Right lobe of liver (tissue), 6 donors: ENCODE data around the gene ADARB2. TPM values are rescaled to one million over a fixed set of nuclear protein-coding genes. Genes with fewer than 3 reads are reported as not detected.
"Not testable (repeated sequence)": the region's sequence is repeated elsewhere in the genome, so short reads cannot be mapped to it uniquely, and the experiment has no call there.

ENCODE experiments used
- ATAC-seq, 4 donors: fragments of 200-7000 bp; cut with Tn5 transposase; one replicate each; pipeline ENCODE4 v1.9.1; 2020; ENCODE audit warnings: mild to moderate bottlenecking in 4 of 4, moderate library complexity in 4 of 4
- DNase-seq, 3 donors: peaks; one replicate each; pipeline ENCODE4 v3.0.0-alpha.2; 2020
- H3K27ac ChIP-seq, 3 donors: fragments of 200-600 bp; one replicate each; pipeline ENCODE4 v1.8.0; 2022
- H3K27me3 ChIP-seq, 2 donors: fragments of 200-600 bp; one replicate each; pipeline ENCODE4 v1.8.0; 2022
- H3K36me3 ChIP-seq, 4 donors: fragments of 200-600 bp; sonication (generic) in 1 of 4; one replicate each; pipeline versions ENCODE4 v1.5.1 to v1.8.0; 2017 to 2022; ENCODE audit warnings: control low read depth in 1 of 4
- H3K4me1 ChIP-seq, 4 donors: fragments of 200-600 bp; sonication (generic) in 1 of 4; one replicate each; pipeline versions ENCODE4 v1.5.1 to v1.8.0; 2017 to 2022; ENCODE audit warnings: control low read depth in 1 of 4
- H3K4me3 ChIP-seq, 3 donors: fragments of 200-600 bp; one replicate each; pipeline ENCODE4 v1.8.0; 2022
- H3K9me3 ChIP-seq, 4 donors: fragments of 200-600 bp; sonication (generic) in 1 of 4; one replicate each; pipeline versions ENCODE4 v1.5.1 to v1.8.0; 2017 to 2022; ENCODE audit warnings: control low read depth in 1 of 4
- POLR2A ChIP-seq: fragments of 450-650 bp; IDR thresholded peaks from one replicate; pipeline ENCODE4 v1.6.1; 2017; ENCODE audit warnings: antibody characterized with exemption, mild to moderate bottlenecking
- WGBS: methylation state at CpG from one replicate; pipeline ENCODE4 v1.1.6; 2018; ENCODE audit warnings: low coverage, low lambda C conversion rate; ENCODE audit not compliant: insufficient coverage; ENCODE audit errors: missing lambda C conversion rate; 5-methylcytosine and 5-hydroxymethylcytosine counted together
- intact Hi-C, 2 donors: fragments of 100-400 bp; cut with DNase I; formaldehyde crosslinking; loops; one replicate each; pipeline versions ENCODE4 v1.11.2 to v1.14.1; 2022
- total RNA-seq, 6 experiments: library from RNA; depleted of rRNA in 2 of 6; stranded (reverse); fragments of >200 nt in 2 of 6; fragmentation: NEBNext Ultra II Directional in 3 of 6; extraction: Animal tissue kit (Norgen Biotek cat#: 25700) in 3 of 6; gene quantifications; one replicate each; pipeline versions ENCODE4 v1.1.0 to v1.2.4, GENCODE V29; 2016 to 2023
- TF ChIP-seq, protein P1 (sequence below), 4 donors: fragments of 200-600 bp in 3 of 4; fragments of 450-650 bp in 1 of 4; IDR thresholded peaks; one replicate each; pipeline versions ENCODE4 v1.5.1 to v1.8.0; 2016 to 2022; ENCODE audit warnings: antibody characterized with exemption in 4 of 4, mild to moderate bottlenecking in 2 of 4
- donor health status: DM: no; HTN: yes; CAD: no.
- donor health status: DM: no; HTN: no; CAD: no.
- donor health status: DM: no; HTN: no; CAD: no.
- donor health status: DM: no; HTN: yes; CAD: no.
- donor health status: DM: no; HTN: yes; CAD: no.

Gene ADARB2
- total RNA-seq, 6 experiments from 2014 or later, result 0.07 to 0.68 (median 0.42) TPM

- DNase-seq (no peak), ATAC-seq (peak in 1 of 4 donors; percentile 28)
- Histone ChIP-seq H3K4me1 (peaks cover 0 to 11% (median 0%) of the 10 kb centered on the region in 4 donors), H3K27me3 (peaks cover 0 to 9% of the 10 kb centered on the region in 2 donors), H3K9me3 (no peaks in the 10 kb centered on the region), H3K4me3 (no peak overlapping the region), H3K36me3 (no peaks in the 10 kb centered on the region), H3K27ac (no peak overlapping the region)
- 39% methylated on average over 10 of the region's 22 CpGs for WGBS
- intact Hi-C loops, result no loop called here
- TF ChIP-seq, protein P1, sequence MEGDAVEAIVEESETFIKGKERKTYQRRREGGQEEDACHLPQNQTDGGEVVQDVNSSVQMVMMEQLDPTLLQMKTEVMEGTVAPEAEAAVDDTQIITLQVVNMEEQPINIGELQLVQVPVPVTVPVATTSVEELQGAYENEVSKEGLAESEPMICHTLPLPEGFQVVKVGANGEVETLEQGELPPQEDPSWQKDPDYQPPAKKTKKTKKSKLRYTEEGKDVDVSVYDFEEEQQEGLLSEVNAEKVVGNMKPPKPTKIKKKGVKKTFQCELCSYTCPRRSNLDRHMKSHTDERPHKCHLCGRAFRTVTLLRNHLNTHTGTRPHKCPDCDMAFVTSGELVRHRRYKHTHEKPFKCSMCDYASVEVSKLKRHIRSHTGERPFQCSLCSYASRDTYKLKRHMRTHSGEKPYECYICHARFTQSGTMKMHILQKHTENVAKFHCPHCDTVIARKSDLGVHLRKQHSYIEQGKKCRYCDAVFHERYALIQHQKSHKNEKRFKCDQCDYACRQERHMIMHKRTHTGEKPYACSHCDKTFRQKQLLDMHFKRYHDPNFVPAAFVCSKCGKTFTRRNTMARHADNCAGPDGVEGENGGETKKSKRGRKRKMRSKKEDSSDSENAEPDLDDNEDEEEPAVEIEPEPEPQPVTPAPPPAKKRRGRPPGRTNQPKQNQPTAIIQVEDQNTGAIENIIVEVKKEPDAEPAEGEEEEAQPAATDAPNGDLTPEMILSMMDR (IDR thresholded peaks at IDR 0.05), result no peak
- no peak for TF ChIP-seq POLR2A
Measured at GRCh38 chr10:1434912-1435692, 302.2 kb downstream of the ADARB2 start.

DNA sequence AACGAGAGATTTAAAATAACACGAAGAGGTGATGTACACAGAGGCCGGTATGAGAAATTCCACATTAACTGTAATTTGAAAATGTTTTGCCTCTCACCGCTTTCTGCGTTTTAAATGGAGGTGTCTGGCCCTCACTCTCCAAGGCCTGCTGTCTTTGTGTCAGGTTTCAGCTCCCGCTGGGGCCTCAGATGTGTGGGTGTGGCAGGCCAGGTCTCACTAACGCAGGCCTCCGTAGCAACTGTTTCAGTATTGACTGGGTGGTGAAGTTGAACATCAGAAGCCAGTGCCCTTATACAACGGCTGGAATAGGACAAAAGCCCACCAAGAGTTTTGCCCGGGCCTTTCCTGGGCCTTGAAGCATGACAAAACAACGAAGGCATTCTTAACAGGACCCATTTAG is 303.1 kb downstream of the ADARB2 start:
- no peak overlapping the region for H3K4me3 ChIP-seq
- 70% methylated on average over 10 of the region's 11 CpGs for whole genome bisulfite sequencing
- no peak for DNase-seq
- H3K36me3 ChIP-seq, result no peaks in the 10 kb centered on the region
- peaks cover 0 to 11% (median 0%) of the 10 kb centered on the region in 4 donors for H3K4me1 ChIP-seq
- peaks cover 0 to 9% of the 10 kb centered on the region in 2 donors for H3K27me3 ChIP-seq
- ATAC-seq, result no peak
- H3K9me3 ChIP-seq, result no peaks in the 10 kb centered on the region
- intact Hi-C loops, result no loop called here
- TF ChIP-seq POLR2A, result no peak
- TF ChIP-seq, protein P1 (IDR thresholded peaks at IDR 0.05), result no peak
- H3K27ac ChIP-seq, result no peak overlapping the region

GRCh38 chr10:1432161-1432560 is 305.2 kb downstream of the ADARB2 start:
- no peak overlapping the region for H3K27ac ChIP-seq
- no peak for TF ChIP-seq POLR2A
- TF ChIP-seq, protein P1 (IDR thresholded peaks at IDR 0.05), result no peak
- H3K4me3 ChIP-seq, result no peak overlapping the region
- no peaks in the 10 kb centered on the region for H3K36me3 ChIP-seq
- H3K27me3 ChIP-seq, result peaks cover 0 to 9% of the 10 kb centered on the region in 2 donors
- H3K4me1 ChIP-seq, result peaks cover 0 to 11% (median 0%) of the 10 kb centered on the region in 4 donors
- 18% methylated on average over 3 of the region's 3 CpGs for WGBS
- ATAC-seq, result peak; percentile 61 to 92 (median 88)
- no peak for DNase-seq
- H3K9me3 ChIP-seq, result no peaks in the 10 kb centered on the region
- intact Hi-C loops, result no loop called here

GRCh38 chr10:1431229-1431628 is 306.1 kb downstream of the ADARB2 start:
- Histone ChIP-seq H3K4me1 (peaks cover 0 to 11% (median 0%) of the 10 kb centered on the region in 4 donors), H3K36me3 (no peaks in the 10 kb centered on the region), H3K4me3 (no peak overlapping the region), H3K9me3 (no peaks in the 10 kb centered on the region), H3K27ac (no peak overlapping the region), H3K27me3 (peaks cover 0 to 9% of the 10 kb centered on the region in 2 donors)
- intact Hi-C loops, result no loop called here
- DNase-seq (no peak), ATAC-seq (no peak)
- 56% methylated on average over 1 of the region's 1 CpG for WGBS
- TF ChIP-seq POLR2A, result no peak
- TF ChIP-seq, protein P1 (IDR thresholded peaks at IDR 0.05), result no peak

DNA sequence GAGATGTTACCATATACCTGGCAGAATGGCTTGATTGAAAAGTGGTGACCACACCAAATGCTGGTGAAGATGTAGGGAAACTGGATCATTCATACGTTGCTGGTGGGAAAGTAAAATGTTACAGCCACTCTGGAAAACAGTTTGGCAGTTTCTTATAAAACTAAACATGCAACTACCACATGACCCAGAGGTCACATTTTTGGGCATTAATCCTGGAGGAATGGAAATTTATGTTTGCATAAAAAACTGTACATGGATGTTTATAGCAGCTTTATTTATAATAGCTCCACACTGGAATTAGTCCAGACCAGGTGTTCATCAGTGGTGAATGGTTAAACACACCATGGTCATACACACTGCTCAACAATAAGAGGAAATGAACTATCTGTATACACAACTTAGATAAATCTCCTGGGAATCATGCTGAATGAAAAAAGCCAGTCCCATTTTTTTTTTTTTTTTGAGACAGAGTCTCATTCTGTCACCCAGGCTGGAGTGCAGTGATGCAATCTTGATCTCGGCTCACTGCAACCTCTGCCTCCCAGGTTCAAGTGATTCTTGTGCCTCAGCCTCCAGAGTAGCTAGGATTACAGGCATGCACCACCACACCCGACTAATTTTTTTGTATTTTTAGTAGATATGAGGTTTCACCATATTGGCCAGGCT is 309.7 kb downstream of the ADARB2 start:
- H3K27me3 ChIP-seq, H3K4me1 ChIP-seq, H3K9me3 ChIP-seq, ATAC-seq, H3K4me3 ChIP-seq, DNase-seq, H3K36me3 ChIP-seq, intact Hi-C loops, H3K27ac ChIP-seq: not testable (repeated sequence)
- WGBS, result 38% methylated on average over 3 of the region's 3 CpGs
